HL-60 (cell line): ENCODE results near the gene CD82.

Source experiments
- DNase-seq, 2 experiments: peaks; one replicate each; pipeline ENCODE4 v3.0.0-alpha.2; 2010 to 2020; ENCODE audit warnings: low read depth in 1 of 2, low spot score in 1 of 2
- H3K27ac ChIP-seq: fragments of 250-450 bp; sonication (Bioruptor Pico); replicated peaks from 2 replicates; pipeline ENCODE4 v1.5.1; 2020; ENCODE audit warnings: mild to moderate bottlenecking, moderate library complexity
- H3K27me3 ChIP-seq: fragments of 250-450 bp; sonication (Bioruptor Pico); 2 replicates; pipeline ENCODE4 v1.5.1; 2021; ENCODE audit warnings: mild to moderate bottlenecking, moderate library complexity; ENCODE audit not compliant: insufficient read depth, poor library complexity, severe bottlenecking
- H3K4me3 ChIP-seq: replicated peaks from 2 replicates; pipeline ENCODE4 v1.5.1; 2011; ENCODE audit warnings: mild to moderate bottlenecking, control low read depth, low read length; ENCODE audit not compliant: insufficient read depth
- GABPA ChIP-seq: IDR thresholded peaks from 2 replicates; pipeline ENCODE4 v1.6.1; 2012; ENCODE audit warnings: low read depth
- POLR2AphosphoS5 ChIP-seq: IDR thresholded peaks from 2 replicates; pipeline ENCODE4 v1.6.1; 2012; ENCODE audit warnings: low read depth
- SPI1 ChIP-seq: IDR thresholded peaks from 2 replicates; pipeline ENCODE4 v1.6.1; 2012; ENCODE audit warnings: low read depth, mild to moderate bottlenecking, borderline replicate concordance
- TF ChIP-seq, protein P1 (sequence below): IDR thresholded peaks from 2 replicates; pipeline ENCODE4 v1.6.1; 2012; ENCODE audit warnings: low read depth; ENCODE audit not compliant: insufficient replicate concordance
- TF ChIP-seq, protein P2 (sequence below): IDR thresholded peaks from one replicate; pipeline ENCODE4 v1.5.1; 2011; ENCODE audit warnings: low read length, control low read depth, inconsistent platforms; ENCODE audit not compliant: insufficient read depth

CD82 gene

DNA sequence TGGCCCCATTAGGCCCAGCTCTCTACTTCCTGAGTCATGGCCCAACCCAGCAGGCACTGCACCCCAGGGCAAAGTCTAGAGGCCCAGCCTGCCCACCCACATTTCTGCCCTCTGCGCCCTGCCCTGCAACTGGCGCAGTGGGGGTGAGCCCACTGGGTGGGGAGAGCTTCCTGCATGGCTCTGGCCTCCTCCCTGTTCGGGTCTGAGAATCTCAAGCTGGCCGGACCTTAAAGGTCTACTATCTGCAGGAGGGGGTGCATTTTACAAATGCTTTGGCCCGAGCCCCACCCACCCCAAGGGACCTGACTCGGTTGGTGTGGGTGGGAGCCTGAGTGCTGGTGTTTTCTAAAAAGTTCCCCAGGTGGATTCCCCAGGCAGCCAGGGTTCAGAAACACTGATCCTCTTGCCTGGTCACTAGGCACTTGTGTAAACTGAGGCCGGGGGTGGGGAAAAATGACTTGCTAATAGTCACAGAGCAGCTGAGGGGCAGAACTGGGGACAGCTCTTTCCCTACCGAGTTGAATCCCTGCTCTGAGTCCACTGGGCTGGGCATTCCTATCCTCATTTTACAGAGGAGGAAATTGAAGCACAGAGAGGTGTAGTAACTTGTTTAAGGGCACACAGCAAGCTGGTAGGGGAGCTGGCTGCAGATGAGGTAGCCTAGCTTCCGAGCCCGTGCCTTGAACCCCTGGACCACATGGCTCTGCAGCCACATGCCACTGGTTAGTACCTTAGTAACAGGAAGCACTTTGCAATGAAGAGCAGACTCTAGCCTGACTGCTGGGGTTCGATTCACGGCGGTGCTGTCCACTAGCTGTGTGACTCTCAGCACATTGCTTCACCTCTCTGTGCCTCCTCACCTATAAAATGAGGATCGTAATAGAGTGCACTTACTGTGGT lies 36.3 kb downstream of the CD82 start:
- TF ChIP-seq, protein P1, sequence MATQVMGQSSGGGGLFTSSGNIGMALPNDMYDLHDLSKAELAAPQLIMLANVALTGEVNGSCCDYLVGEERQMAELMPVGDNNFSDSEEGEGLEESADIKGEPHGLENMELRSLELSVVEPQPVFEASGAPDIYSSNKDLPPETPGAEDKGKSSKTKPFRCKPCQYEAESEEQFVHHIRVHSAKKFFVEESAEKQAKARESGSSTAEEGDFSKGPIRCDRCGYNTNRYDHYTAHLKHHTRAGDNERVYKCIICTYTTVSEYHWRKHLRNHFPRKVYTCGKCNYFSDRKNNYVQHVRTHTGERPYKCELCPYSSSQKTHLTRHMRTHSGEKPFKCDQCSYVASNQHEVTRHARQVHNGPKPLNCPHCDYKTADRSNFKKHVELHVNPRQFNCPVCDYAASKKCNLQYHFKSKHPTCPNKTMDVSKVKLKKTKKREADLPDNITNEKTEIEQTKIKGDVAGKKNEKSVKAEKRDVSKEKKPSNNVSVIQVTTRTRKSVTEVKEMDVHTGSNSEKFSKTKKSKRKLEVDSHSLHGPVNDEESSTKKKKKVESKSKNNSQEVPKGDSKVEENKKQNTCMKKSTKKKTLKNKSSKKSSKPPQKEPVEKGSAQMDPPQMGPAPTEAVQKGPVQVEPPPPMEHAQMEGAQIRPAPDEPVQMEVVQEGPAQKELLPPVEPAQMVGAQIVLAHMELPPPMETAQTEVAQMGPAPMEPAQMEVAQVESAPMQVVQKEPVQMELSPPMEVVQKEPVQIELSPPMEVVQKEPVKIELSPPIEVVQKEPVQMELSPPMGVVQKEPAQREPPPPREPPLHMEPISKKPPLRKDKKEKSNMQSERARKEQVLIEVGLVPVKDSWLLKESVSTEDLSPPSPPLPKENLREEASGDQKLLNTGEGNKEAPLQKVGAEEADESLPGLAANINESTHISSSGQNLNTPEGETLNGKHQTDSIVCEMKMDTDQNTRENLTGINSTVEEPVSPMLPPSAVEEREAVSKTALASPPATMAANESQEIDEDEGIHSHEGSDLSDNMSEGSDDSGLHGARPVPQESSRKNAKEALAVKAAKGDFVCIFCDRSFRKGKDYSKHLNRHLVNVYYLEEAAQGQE: no peak
- TF ChIP-seq GABPA (no peak), SPI1 (no peak), POLR2AphosphoS5 (no peak)
- TF ChIP-seq, protein P2, sequence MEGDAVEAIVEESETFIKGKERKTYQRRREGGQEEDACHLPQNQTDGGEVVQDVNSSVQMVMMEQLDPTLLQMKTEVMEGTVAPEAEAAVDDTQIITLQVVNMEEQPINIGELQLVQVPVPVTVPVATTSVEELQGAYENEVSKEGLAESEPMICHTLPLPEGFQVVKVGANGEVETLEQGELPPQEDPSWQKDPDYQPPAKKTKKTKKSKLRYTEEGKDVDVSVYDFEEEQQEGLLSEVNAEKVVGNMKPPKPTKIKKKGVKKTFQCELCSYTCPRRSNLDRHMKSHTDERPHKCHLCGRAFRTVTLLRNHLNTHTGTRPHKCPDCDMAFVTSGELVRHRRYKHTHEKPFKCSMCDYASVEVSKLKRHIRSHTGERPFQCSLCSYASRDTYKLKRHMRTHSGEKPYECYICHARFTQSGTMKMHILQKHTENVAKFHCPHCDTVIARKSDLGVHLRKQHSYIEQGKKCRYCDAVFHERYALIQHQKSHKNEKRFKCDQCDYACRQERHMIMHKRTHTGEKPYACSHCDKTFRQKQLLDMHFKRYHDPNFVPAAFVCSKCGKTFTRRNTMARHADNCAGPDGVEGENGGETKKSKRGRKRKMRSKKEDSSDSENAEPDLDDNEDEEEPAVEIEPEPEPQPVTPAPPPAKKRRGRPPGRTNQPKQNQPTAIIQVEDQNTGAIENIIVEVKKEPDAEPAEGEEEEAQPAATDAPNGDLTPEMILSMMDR: no peak
- Histone ChIP-seq H3K4me3 (no peak overlapping the region), H3K27ac (no peak overlapping the region), H3K27me3 (no peaks in the 10 kb centered on the region)
- no peak for DNase-seq

DNA sequence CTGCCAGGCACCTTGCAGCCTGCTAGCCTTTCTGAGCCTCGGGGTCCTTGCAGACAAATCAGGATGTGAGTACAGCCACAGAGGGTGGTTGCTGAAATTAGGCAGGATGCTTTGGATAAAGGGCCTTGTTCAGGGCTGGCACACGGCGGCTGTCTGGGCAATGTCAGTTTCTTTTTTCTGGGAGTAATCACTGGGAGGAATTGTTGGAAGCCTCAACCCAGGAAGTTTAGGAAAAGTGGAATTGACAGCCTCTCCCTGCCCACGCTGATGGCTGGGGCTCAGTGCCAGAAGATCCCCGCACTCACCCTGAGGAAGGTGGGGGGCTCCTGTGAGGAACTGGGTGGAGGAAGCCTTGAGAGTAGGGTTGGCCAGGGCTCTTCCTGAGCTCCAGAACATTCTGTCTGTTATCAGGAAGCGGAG lies 37.4 kb downstream of the CD82 start:
- TF ChIP-seq SPI1 (no peak), POLR2AphosphoS5 (no peak), GABPA (no peak)
- TF ChIP-seq, protein P1: no peak
- TF ChIP-seq, protein P2: no peak
- DNase-seq: no peak
- Histone ChIP-seq H3K4me3 (no peak overlapping the region), H3K27me3 (no peaks in the 10 kb centered on the region), H3K27ac (no peak overlapping the region)

DNA sequence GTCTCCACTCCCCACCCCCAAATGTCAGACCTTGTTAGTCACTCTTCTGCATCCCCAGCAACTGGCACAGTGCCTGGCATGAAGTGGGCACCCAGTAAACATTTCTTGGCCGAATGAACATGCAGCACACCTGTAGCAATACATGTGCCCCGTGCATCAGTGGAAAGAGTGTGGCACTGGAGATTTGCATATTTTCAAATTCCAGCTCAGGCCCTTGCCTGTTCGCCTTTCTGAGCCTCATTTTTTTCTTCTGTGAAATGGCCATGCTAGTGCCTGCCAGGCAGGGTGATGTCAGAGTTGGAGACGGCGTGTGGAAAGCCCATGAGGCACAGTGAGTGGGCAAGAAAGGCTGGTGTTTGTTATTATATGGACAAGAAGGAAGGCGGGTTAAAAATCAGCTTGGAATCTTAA lies 38.7 kb downstream of the CD82 start:
- H3K4me3 ChIP-seq: no peak overlapping the region
- no peak for DNase-seq
- no peak overlapping the region for H3K27ac ChIP-seq
- no peaks in the 10 kb centered on the region for H3K27me3 ChIP-seq
- no peak for TF ChIP-seq SPI1
- no peak for TF ChIP-seq POLR2AphosphoS5
- TF ChIP-seq, protein P1: no peak
- TF ChIP-seq, protein P2: no peak
- TF ChIP-seq GABPA: no peak
